NCI-H2029 treated with DMSO at 0.1 percent for 48 hours (cell line): ENCODE data around the gene PRIMA1.

Experiments used
- DNase-seq: peaks from one replicate; lab custom pipeline; 2025; lab: John Stamatoyannopoulos, UW

Gene PRIMA1

GRCh38 chr14:93731753-93732152, 56.5 kb downstream of the PRIMA1 start:
- DNase-seq, result peak; percentile 65

GRCh38 chr14:93729993-93730392, 58.3 kb downstream of the PRIMA1 start:
- DNase-seq, result no peak

GRCh38 chr14:93728651-93729016, 59.7 kb downstream of the PRIMA1 start:
- no peak for DNase-seq

GRCh38 chr14:93727917-93728650, 60.2 kb downstream of the PRIMA1 start:
- no peak for DNase-seq

GRCh38 chr14:93727039-93727740, 61.1 kb downstream of the PRIMA1 start:
- DNase-seq, result no peak

- no peak for DNase-seq
Observed at GRCh38 chr14:93725993-93726392, 62.3 kb downstream of the PRIMA1 start.

GRCh38 chr14:93725002-93725582, 63.2 kb downstream of the PRIMA1 start:
- DNase-seq, result no peak

GRCh38 chr14:93723001-93723400, 65.3 kb downstream of the PRIMA1 start:
- DNase-seq, result no peak

GRCh38 chr14:93720981-93721483, 67.3 kb downstream of the PRIMA1 start:
- DNase-seq, result no peak

GRCh38 chr14:93720076-93720815, 68.0 kb downstream of the PRIMA1 start:
- no peak for DNase-seq

GRCh38 chr14:93719256-93719655, 69.0 kb downstream of the PRIMA1 start:
- DNase-seq, result no peak

- no peak for DNase-seq
Observed at GRCh38 chr14:93717668-93718320, 70.5 kb downstream of the PRIMA1 start.

GRCh38 chr14:93716746-93717667, 71.3 kb downstream of the PRIMA1 start:
- DNase-seq, result no peak

GRCh38 chr14:93716002-93716745, 72.1 kb downstream of the PRIMA1 start:
- no peak for DNase-seq

- DNase-seq, result no peak
Observed at GRCh38 chr14:93715279-93715927, 72.9 kb downstream of the PRIMA1 start.

- DNase-seq, result no peak
Observed at GRCh38 chr14:93714605-93715004, 73.7 kb downstream of the PRIMA1 start.

- DNase-seq, result no peak
Observed at GRCh38 chr14:93713726-93714405, 74.4 kb downstream of the PRIMA1 start.

- no peak for DNase-seq
Observed at GRCh38 chr14:93712838-93713724, 75.2 kb downstream of the PRIMA1 start.
